ENCODE results near the gene PRR22. TPM values are rescaled to one million over a fixed set of nuclear protein-coding genes. Genes with fewer than 3 reads are reported as not detected.
A peak's percentile ranks its signal among the peaks of the same experiment; 100 is the strongest.

PRR22 gene
- total RNA-seq, 1 donor from 2014 or later: 0.53 TPM

- TF ChIP-seq CTCF (IDR thresholded peaks at IDR 0.05; ENCODE audit: insufficient read depth, low read length, severe bottlenecking): no peak
- Histone ChIP-seq H3K36me3 (ENCODE audit: control insufficient read depth, insufficient read depth, low read length) (no peaks in the 10 kb centered on the region), H3K27me3 (ENCODE audit: control insufficient read depth, insufficient read depth, low read length) (no peaks in the 10 kb centered on the region), H3K4me3 (ENCODE audit: low read depth, low read length) (peak overlapping the region; percentile 66)
- DNase-seq (ENCODE audit: low read depth): no peak
- peak; percentile 28 for FAIRE-seq
Measured at GRCh38 chr19:5828661-5829566, 44.4 kb upstream of the PRR22 start.

GRCh38 chr19:5827891-5828660, 43.5 kb upstream of the PRR22 start:
- Histone ChIP-seq H3K27me3 (ENCODE audit: control insufficient read depth, insufficient read depth, low read length) (no peaks in the 10 kb centered on the region), H3K4me3 (ENCODE audit: low read depth, low read length) (peak overlapping the region; percentile 66), H3K36me3 (ENCODE audit: control insufficient read depth, insufficient read depth, low read length) (no peaks in the 10 kb centered on the region)
- DNase-seq (ENCODE audit: low read depth): peak; percentile 75
- no peak for TF ChIP-seq CTCF (IDR thresholded peaks at IDR 0.05; ENCODE audit: insufficient read depth, low read length, severe bottlenecking)
- no peak for FAIRE-seq

- Histone ChIP-seq H3K27me3 (ENCODE audit: control insufficient read depth, insufficient read depth, low read length) (no peaks in the 10 kb centered on the region), H3K36me3 (ENCODE audit: control insufficient read depth, insufficient read depth, low read length) (no peaks in the 10 kb centered on the region), H3K4me3 (ENCODE audit: low read depth, low read length) (peak overlapping the region; percentile 66)
- DNase-seq (ENCODE audit: low read depth): no peak
- no peak for TF ChIP-seq CTCF (IDR thresholded peaks at IDR 0.05; ENCODE audit: insufficient read depth, low read length, severe bottlenecking)
- no peak for FAIRE-seq
Measured at GRCh38 chr19:5827342-5827890, 42.9 kb upstream of the PRR22 start.

GRCh38 chr19:5826531-5827341, 42.2 kb upstream of the PRR22 start:
- Histone ChIP-seq H3K4me3 (ENCODE audit: low read depth, low read length) (no peak overlapping the region), H3K27me3 (ENCODE audit: control insufficient read depth, insufficient read depth, low read length) (no peaks in the 10 kb centered on the region), H3K36me3 (ENCODE audit: control insufficient read depth, insufficient read depth, low read length) (no peaks in the 10 kb centered on the region)
- TF ChIP-seq CTCF (IDR thresholded peaks at IDR 0.05; ENCODE audit: insufficient read depth, low read length, severe bottlenecking): peak; percentile 61
- FAIRE-seq (no peak), DNase-seq (ENCODE audit: low read depth) (peak; percentile 25)

GRCh38 chr19:5825178-5825577, 40.6 kb upstream of the PRR22 start:
- Histone ChIP-seq H3K36me3 (ENCODE audit: control insufficient read depth, insufficient read depth, low read length) (no peaks in the 10 kb centered on the region), H3K27me3 (ENCODE audit: control insufficient read depth, insufficient read depth, low read length) (no peaks in the 10 kb centered on the region), H3K4me3 (ENCODE audit: low read depth, low read length) (no peak overlapping the region)
- FAIRE-seq: no peak
- no peak for TF ChIP-seq CTCF (IDR thresholded peaks at IDR 0.05; ENCODE audit: insufficient read depth, low read length, severe bottlenecking)
- no peak for DNase-seq (ENCODE audit: low read depth)
